K562 (cell line): ENCODE data around the gene SEC14L1. TPM values are rescaled to one million over a fixed set of nuclear protein-coding genes. Genes with fewer than 3 reads are reported as not detected.
A peak's percentile ranks its signal among the peaks of the same experiment; 100 is the strongest.

Source experiments
- CLOCK ChIP-seq: fragments of 250-450 bp; sonication (Bioruptor Pico); IDR thresholded peaks from 2 replicates; pipeline ENCODE4 v1.4.0; 2020; ENCODE audit warnings: mild to moderate bottlenecking, moderate library complexity, borderline replicate concordance
- ELF2 ChIP-seq: fragments of 250-450 bp; sonication (Bioruptor Pico); IDR thresholded peaks from 2 replicates; pipeline ENCODE4 v1.5.0; 2021; ENCODE audit warnings: mild to moderate bottlenecking
- GTF2E2 ChIP-seq: fragments of 200-800 bp; sonication (Bioruptor generic); IDR thresholded peaks from 2 replicates; pipeline ENCODE4 v1.6.1; 2016; ENCODE audit warnings: missing genetic modification characterization, missing compliant biosample characterization
- HDGF ChIP-seq: fragments of 450-650 bp; IDR thresholded peaks from 2 replicates; pipeline ENCODE4 v1.6.1; 2016
- LCOR ChIP-seq: sonication (generic); formaldehyde crosslinking; IDR thresholded peaks from 2 replicates; pipeline ENCODE4 v1.8.0; 2022; ENCODE audit warnings: mild to moderate bottlenecking, missing genetic modification reagents
- MECOM ChIP-seq: fragments of 250-450 bp; sonication (Bioruptor Pico); IDR thresholded peaks from 2 replicates; pipeline ENCODE4 v1.8.0; 2022; ENCODE audit warnings: inconsistent platforms
- POLR2AphosphoS5 ChIP-seq: IDR thresholded peaks from 2 replicates; pipeline ENCODE4 v1.6.1; 2011; ENCODE audit warnings: mild to moderate bottlenecking, low read depth, low read length, moderate library complexity; ENCODE audit not compliant: control insufficient read depth, insufficient read depth
- PURB ChIP-seq: sonication (generic); formaldehyde crosslinking; IDR thresholded peaks from 2 replicates; pipeline ENCODE4 v1.9.0; 2021; ENCODE audit warnings: low read depth, mild to moderate bottlenecking, missing genetic modification reagents
- REST ChIP-seq, 2 experiments: fragments of 450-650 bp; formaldehyde crosslinking in 1 of 2; IDR thresholded peaks; 2 replicates each; pipeline versions ENCODE4 v1.4.0 to v1.6.1; 2014 to 2020; ENCODE audit warnings: mild to moderate bottlenecking in 2 of 2, borderline replicate concordance in 1 of 2, low read depth in 1 of 2
- SNIP1 ChIP-seq: fragments of 450-650 bp; IDR thresholded peaks from 2 replicates; pipeline ENCODE4 v1.7.1; 2017; ENCODE audit warnings: low read depth, mild to moderate bottlenecking
- TCF15 ChIP-seq: fragments of 250-450 bp; sonication (Bioruptor Pico); IDR thresholded peaks from 2 replicates; pipeline ENCODE4 v1.8.0; 2022; ENCODE audit warnings: moderate library complexity, mild to moderate bottlenecking, inconsistent platforms
- YBX1 ChIP-seq: fragments of 450-650 bp; IDR thresholded peaks from 2 replicates; pipeline ENCODE4 v1.7.1; 2016; ENCODE audit warnings: mild to moderate bottlenecking
- ZNF146 ChIP-seq: IDR thresholded peaks from one replicate; pipeline ENCODE4 v1.6.1; 2018; ENCODE audit warnings: missing compliant biosample characterization; ENCODE audit not compliant: unreplicated experiment
- ZNF696 ChIP-seq: fragments of 250-450 bp; sonication (Bioruptor Pico); conservative IDR thresholded peaks from 2 replicates; pipeline ENCODE4 v1.4.0; 2020; ENCODE audit warnings: mild to moderate bottlenecking, moderate library complexity
- ZNF76 ChIP-seq: fragments of 250-450 bp; sonication (Bioruptor Pico); IDR thresholded peaks from 2 replicates; pipeline ENCODE4 v1.4.0; 2020; ENCODE audit warnings: mild to moderate bottlenecking, moderate library complexity, borderline replicate concordance
- polyA plus RNA-seq, 8 experiments: library from polyadenylated mRNA; depleted of rRNA in 4 of 8; stranded (reverse) in 5 of 8; unstranded in 3 of 8; fragments of >200 nt; fragmentation: Nextera tagmentation in 2 of 8; fragmentation: Illumina TruSeq in 1 of 8; extraction: Ambion mirVana in 2 of 8; extraction: Trizol in 1 of 8; gene quantifications; 2 replicates each; pipeline versions ENCODE4 v1.2.1 to v1.2.3, GENCODE V29; 2011 to 2014; ENCODE audit warnings: inconsistent platforms in 1 of 8, missing spikeins in 1 of 8
- total RNA-seq, 7 experiments: library from RNA; depleted of rRNA in 6 of 7; stranded (reverse); fragments of >200 nt in 6 of 7; fragmentation: Illumina TruSeq in 2 of 7; extraction: Trizol in 2 of 7; gene quantifications; 2 replicates each; pipeline versions ENCODE4 v1.2.1 to v1.2.3, GENCODE V29; 2011 to 2021; ENCODE audit warnings: low replicate concordance in 1 of 7
- TF ChIP-seq, protein P1 (sequence below): fragments of 250-450 bp; sonication (Bioruptor Pico); IDR thresholded peaks from 2 replicates; pipeline ENCODE4 v1.5.0; 2021

SEC14L1 gene
- total and polyA plus RNA-seq, 9 of the 15 experiments (the other 6 are each of a cell fraction or from before 2014, with no cell fraction given) = 3.1 to 39.7 (median 15.2) TPM

DNA sequence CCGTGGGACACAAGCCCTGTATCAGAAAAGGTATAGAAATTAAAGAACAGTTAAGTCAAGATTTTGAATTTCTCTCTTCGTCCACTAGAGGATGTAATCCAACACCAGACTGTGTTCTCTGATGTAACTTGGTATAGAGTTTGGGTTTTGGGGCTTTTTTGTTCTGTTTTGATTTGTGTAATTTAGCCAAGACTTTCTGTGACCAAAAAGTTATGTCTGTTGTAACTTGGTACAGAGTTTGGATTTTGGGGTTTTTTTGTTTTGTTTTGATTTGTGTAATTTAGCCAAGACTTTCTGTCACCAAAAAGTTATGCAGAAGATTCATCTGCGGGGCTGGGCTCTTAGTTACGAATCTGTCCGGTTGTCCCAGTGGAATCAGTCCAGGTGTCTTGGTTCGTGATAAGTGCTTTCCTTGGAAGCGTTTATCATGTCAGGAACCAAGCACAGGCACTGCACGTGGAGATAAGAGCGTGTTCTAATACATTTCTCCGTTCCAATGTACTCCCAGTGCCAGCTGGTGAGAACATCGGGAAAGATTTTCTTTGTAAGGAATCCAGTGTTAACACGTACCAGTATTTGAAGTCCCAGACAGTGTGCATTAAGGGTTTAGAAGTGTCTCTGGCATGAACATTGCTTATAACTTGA, 44.1 kb upstream of the SEC14L1 start (continued):
- TF ChIP-seq SNIP1 (no peak), LCOR (no peak), ZNF76 (no peak), GTF2E2 (tag) (no peak), PURB (no peak), POLR2AphosphoS5 (no peak), REST (IDR thresholded peaks at IDR 0.05; ENCODE audit: borderline replicate concordance) (peak; percentile 77), REST (CRISPR knock-in tag; IDR thresholded peaks at IDR 0.05; ENCODE audit: low read depth) (no peak), ZNF696 (CRISPR knock-in tag) (no peak), TCF15 (CRISPR knock-in tag) (no peak), MECOM (CRISPR knock-in tag) (no peak), YBX1 (no peak), CLOCK (CRISPR knock-in tag) (no peak), ELF2 (no peak), HDGF (no peak), ZNF146 (CRISPR knock-in tag) (no peak)
- TF ChIP-seq, protein P1, sequence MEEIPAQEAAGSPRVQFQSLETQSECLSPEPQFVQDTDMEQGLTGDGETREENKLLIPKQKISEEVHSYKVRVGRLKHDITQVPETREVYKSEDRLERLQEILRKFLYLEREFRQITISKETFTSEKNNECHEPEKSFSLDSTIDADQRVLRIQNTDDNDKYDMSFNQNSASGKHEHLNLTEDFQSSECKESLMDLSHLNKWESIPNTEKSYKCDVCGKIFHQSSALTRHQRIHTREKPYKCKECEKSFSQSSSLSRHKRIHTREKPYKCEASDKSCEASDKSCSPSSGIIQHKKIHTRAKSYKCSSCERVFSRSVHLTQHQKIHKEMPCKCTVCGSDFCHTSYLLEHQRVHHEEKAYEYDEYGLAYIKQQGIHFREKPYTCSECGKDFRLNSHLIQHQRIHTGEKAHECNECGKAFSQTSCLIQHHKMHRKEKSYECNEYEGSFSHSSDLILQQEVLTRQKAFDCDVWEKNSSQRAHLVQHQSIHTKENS = no peak
